Lower leg skin (tissue), 4 donors: ENCODE measurements around the gene ISM1. TPM values are rescaled to one million over a fixed set of nuclear protein-coding genes. Genes with fewer than 3 reads are reported as not detected.

ENCODE experiments used
- DNase-seq, 2 donors: peaks; one replicate each; pipeline ENCODE4 v3.0.0-alpha.2; 2019; ENCODE audit warnings: low spot score in 2 of 2
- H3K4me3 ChIP-seq: fragments of 200-600 bp; sonication (generic); 2 replicates; pipeline ENCODE4 v1.5.1; 2017; ENCODE audit warnings: mild to moderate bottlenecking, low read depth; ENCODE audit not compliant: poor library complexity, severe bottlenecking
- POLR2A ChIP-seq, 2 donors: fragments of 450-650 bp; IDR thresholded peaks; one replicate each; pipeline ENCODE4 v1.6.1; 2016 to 2017; ENCODE audit warnings: antibody characterized with exemption in 2 of 2, mild to moderate bottlenecking in 1 of 2, moderate library complexity in 1 of 2
- WGBS, 2 donors: methylation state at CpG; one replicate each; pipeline ENCODE4 v1.1.5; 2018; 5-methylcytosine and 5-hydroxymethylcytosine counted together
- intact Hi-C: fragments of 100-400 bp; cut with DNase I; formaldehyde crosslinking; loops from one replicate; pipeline ENCODE4 v1.15.0; 2023; ENCODE audit warnings: low total_unique reads
- total RNA-seq, 4 donors: library from RNA; depleted of rRNA; stranded (reverse); fragments of >200 nt; gene quantifications; one replicate each; pipeline ENCODE4 v1.1.0, GENCODE V29; 2016
- TF ChIP-seq, protein P1 (sequence below), 3 donors: fragments of 450-650 bp; IDR thresholded peaks; one replicate each; pipeline ENCODE4 v1.5.1; 2016; ENCODE audit warnings: antibody characterized with exemption in 3 of 3, mild to moderate bottlenecking in 3 of 3, moderate library complexity in 2 of 3

Gene ISM1
- total RNA-seq, 4 donors from 2014 or later, result 12.4 to 27.6 (median 24.1) TPM

DNA sequence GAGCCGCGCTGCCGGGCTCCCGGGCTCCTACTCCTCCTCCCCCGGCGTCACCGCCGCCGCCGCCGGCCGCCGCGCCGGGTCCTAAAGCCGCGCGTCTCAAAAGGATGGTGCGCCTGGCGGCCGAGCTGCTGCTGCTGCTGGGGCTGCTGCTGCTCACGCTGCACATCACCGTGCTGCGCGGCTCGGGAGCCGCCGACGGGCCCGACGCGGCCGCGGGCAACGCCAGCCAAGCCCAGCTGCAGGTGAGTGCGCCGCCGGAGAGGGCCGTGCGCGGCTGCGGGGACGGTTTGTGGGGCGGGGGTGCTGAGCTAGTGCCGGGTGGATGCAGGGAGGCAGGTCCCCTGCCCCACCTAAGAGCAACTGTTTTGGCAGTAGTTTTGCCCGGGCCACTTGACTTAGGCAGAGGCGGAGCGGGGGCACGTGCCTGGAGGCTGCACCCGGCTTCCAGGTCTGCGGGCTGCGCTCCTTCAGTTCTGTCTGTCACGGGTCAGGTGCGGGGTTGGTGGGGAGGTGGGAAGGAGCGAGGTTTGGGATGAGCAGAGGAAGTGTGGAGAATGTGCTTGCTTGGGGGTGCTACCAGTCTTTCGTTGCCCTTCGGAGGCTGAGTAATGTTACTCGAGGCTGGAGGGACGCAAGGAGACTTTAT, 722 bp downstream of the ISM1 start:
- intact Hi-C loops, result no loop called here
- peak overlapping the region; percentile 58 for H3K4me3 ChIP-seq
- DNase-seq, result peak in 1 of 2 donors; percentile 87
- TF ChIP-seq, protein P1, sequence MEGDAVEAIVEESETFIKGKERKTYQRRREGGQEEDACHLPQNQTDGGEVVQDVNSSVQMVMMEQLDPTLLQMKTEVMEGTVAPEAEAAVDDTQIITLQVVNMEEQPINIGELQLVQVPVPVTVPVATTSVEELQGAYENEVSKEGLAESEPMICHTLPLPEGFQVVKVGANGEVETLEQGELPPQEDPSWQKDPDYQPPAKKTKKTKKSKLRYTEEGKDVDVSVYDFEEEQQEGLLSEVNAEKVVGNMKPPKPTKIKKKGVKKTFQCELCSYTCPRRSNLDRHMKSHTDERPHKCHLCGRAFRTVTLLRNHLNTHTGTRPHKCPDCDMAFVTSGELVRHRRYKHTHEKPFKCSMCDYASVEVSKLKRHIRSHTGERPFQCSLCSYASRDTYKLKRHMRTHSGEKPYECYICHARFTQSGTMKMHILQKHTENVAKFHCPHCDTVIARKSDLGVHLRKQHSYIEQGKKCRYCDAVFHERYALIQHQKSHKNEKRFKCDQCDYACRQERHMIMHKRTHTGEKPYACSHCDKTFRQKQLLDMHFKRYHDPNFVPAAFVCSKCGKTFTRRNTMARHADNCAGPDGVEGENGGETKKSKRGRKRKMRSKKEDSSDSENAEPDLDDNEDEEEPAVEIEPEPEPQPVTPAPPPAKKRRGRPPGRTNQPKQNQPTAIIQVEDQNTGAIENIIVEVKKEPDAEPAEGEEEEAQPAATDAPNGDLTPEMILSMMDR (IDR thresholded peaks at IDR 0.05), result no peak
- TF ChIP-seq POLR2A (IDR thresholded peaks at IDR 0.05), result no peak
- 1 to 3% methylated on average over 18 to 57 of the region's 59 CpGs for WGBS, 2 donors

DNA sequence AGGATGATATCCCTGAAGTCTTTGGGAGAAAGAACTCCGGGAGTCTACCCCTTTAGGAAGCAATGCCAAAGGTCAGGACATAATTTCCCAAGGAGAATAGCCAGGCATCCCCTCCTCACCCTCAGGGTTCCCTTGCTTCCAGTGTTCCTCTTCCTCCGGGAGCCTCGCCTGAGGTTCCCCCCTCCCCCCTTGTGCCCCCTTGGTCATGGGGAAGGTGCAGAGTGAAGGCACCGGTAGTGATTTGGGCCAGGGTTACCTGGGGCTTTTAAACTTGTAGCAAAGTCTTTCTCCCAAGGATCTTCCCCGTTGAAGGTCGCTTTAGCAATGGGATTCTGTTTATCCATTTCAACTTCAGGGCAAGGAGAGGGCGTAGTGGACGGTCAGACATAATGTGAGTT, 1.2 kb downstream of the ISM1 start:
- intact Hi-C loops, result no loop called here
- TF ChIP-seq, protein P1 (IDR thresholded peaks at IDR 0.05), result no peak
- no peak for TF ChIP-seq POLR2A (IDR thresholded peaks at IDR 0.05)
- no peak for DNase-seq
- 34% methylated on average over 8 of the region's 8 CpGs for WGBS, 2 donors
- peak overlapping the region; percentile 58 for H3K4me3 ChIP-seq

DNA sequence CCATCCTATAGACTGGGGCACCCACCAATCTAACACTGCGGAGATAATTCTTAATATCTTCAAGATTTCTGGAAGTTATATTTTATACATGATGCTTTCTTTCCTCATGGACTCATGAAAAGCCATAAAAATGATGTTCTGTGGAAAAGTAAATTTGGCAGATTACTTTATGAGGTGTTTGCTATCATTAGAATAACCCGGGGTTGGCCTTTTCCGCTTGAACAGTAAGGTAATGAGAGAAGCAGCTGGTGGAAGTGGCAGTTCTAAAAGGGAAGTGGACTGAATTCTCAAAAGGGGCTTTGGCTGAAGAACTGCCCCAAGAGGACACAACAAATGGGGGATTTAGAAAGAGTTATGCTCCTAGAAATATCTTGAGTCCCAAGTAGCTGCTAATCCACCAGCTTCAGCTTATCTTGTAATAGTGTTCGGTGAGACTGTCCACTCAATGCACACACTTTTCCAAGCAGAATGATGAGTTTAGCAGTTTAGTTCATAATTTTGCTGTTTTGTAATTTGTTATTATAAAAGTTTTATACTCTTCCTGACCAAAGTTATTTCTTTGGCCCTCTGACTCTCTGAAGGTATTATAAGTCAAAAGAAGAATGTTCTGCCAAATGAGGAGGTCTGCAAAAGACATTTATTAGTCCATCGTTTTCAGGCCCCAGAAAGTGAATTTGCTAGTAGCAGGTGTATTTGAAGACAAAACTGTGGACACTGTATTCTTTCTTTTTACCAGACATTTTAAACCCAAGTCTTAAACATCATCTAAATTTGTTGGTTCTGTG, 2.9 kb downstream of the ISM1 start:
- 65% methylated on average over 5 of the region's 5 CpGs for WGBS, 2 donors
- DNase-seq, result no peak
- intact Hi-C loops, result no loop called here
- no peak for TF ChIP-seq POLR2A (IDR thresholded peaks at IDR 0.05)
- TF ChIP-seq, protein P1 (IDR thresholded peaks at IDR 0.05), result no peak
- no peak overlapping the region for H3K4me3 ChIP-seq

DNA sequence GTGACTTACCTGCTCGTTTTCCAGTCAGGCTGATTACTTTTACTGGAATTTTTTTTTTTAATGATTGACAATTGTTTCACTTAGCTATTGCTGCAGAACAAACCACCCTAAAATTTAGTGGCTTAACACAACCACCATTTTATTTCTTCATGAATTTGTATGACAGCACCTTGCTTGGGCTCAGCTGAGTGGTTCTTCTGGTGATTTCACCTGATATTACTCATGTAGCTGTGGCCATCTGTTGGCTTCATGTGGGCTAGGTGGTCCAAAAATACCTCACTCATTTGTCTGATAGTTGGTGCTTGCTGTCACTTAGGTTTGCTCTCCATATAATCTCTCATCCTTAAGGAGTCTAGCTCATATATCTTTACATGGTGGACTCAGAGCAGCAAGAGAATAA, 5.3 kb downstream of the ISM1 start:
- no peak overlapping the region for H3K4me3 ChIP-seq
- no peak for TF ChIP-seq POLR2A (IDR thresholded peaks at IDR 0.05)
- TF ChIP-seq, protein P1 (IDR thresholded peaks at IDR 0.05), result no peak
- 66 to 79% methylated on average over 1 of the region's 1 CpG for WGBS, 2 donors
- no peak for DNase-seq
- intact Hi-C loops, result no loop called here

DNA sequence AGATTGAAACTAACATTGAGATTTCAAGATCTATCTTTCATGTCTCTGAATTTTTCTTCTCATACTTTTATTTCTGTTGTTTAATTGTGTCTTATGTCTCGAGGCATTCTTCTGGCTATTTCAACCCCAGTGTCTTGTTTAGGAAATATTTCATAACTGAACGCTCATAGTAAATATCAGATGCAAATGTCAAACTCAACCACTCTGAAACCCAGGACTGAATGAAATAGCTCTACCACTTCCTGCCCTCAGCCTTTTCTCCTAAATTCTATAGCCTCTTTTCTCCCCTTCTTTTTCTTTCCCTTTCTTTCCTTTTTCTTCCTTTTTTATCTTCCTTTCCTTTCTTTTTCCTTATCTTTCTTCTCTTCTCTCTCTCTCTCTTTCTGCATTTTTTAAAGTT, 7.7 kb downstream of the ISM1 start:
- intact Hi-C loops, result no loop called here
- no peak for DNase-seq
- no peak for TF ChIP-seq POLR2A (IDR thresholded peaks at IDR 0.05)
- TF ChIP-seq, protein P1 (IDR thresholded peaks at IDR 0.05), result no peak
- 83 to 84% methylated on average over 2 of the region's 2 CpGs for WGBS, 2 donors
- H3K4me3 ChIP-seq, result no peak overlapping the region
